Activated CD8-positive, alpha-beta memory T cell treated with anti-CD3 and anti-CD28 coated beads, Interleukin-2, amount 50 U/mL, for 24 hours (primary cell): ENCODE data around the gene CES4A.
A peak's percentile ranks its signal among the peaks of the same experiment; 100 is the strongest.
"Not testable (repeated sequence)": the region's sequence is repeated elsewhere in the genome, so short reads cannot be mapped to it uniquely, and the experiment has no call there.

Source experiments
- DNase-seq: peaks from one replicate; pipeline ENCODE4 v3.0.0-alpha.2; 2020; ENCODE audit errors: extremely low read depth

The CES4A gene

GRCh38 chr16:66955363-66956153 lies 32.8 kb upstream of the CES4A start:
- not testable (repeated sequence) for DNase-seq

DNA sequence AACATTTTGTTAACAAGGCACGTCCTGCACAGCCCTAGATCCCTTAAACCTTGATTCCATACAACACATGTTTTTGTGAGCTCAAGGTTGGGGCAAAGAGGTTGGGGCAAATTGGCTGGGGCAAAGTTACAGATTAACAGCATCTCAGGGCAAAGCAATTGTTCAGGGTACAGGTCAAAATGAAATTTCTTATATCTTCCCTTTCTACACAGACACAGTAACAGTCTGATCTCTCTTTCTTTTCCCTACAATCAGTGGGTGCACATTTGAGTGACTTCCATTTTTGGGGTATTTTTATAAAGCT lies 32.3 kb upstream of the CES4A start:
- not testable (repeated sequence) for DNase-seq

DNA sequence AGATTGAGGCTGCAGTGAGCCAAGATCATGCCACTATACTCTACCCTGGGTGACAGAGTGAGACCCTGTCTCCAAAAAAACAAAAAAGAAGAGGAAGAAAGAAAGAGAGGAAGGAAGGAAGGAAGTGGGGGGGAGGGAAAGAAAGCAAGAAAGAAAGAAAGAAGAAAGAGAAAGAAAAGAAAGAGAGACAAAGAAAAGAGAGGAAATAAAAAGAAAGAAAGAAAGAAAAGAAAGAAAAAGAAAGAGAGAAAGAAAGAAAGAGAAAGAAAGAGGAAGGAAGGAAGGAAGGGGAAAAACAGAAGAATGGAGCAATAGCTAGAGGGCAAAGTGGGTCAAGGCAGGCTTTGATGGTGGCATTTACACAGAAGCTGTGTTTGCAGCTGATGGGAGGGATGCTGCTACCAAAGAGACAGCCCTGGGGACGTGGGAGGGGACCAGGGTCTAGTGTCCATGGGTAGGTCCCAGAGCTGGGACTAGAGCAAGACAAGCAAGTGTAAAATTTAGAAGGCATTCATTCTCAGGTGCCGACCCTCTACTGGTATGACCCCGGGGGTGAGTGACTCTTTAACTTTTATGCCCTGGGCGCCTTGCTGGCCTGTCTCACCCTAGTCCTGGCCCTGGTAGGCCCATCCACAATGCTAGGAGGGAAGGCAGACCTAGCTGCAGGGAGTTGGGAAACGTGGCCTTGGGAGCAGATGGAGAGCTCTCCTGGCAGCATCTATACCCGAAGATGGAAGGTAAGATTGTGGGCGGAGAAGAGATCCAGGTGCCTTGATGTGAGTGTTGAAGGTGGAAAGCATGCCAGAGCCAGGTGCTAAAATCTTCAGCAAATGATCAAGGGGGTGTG lies 29.3 kb upstream of the CES4A start:
- DNase-seq = no peak

DNA sequence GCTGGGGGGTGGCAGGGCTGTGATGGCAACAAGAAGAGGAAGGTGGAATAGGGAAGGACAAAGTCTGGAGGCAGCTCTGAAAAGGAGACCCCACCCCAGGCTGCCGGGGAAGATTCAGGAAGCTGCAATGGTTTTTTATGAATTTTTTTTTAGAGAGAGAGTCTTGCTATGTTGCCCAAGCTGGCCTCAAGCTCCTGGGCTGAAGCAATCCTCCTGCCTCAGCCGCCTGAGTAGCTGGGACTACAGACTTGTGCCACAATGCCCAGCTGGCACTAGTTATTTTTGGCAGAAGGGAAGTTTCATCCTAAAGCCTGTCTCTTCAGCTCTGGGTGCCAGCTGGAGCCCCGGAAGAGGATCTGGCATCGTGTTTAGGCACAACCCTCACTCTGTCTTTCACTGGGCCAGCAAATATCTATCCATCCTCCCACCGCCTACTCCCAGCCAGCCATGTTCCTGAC lies 28.7 kb upstream of the CES4A start:
- DNase-seq = no peak

GRCh38 chr16:66960270-66960669 lies 28.1 kb upstream of the CES4A start:
- DNase-seq = no peak

GRCh38 chr16:66961065-66961744 lies 27.2 kb upstream of the CES4A start, which contains the start of gene CES3:
Gene CES3 (plus strand): TSS chr16:66961266. CDS start chr16:66961308, 42 bp downstream.
- DNase-seq = no peak

DNA sequence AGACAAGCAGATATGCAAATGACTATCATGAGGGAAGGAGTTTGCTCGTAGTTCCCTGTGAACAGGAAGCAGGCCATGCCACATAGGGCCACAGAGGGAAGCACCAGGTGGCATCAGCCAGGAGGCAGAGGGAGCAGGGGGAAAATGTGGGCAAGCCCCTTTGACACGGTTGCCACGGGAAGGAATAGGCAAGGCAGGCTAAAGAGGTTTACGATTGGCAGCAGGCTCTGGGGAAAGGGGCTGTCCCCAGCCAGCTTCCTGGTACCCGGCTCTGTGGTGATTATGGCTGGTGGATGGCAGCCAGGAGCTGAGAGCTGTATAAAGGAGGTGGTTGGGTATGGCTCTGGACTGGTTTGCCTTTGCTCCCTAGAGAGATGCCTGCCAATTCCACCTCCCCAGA lies 26.5 kb upstream of the CES4A start:
- DNase-seq = no peak

GRCh38 chr16:66964049-66964448 lies 24.3 kb upstream of the CES4A start:
- DNase-seq = no peak

GRCh38 chr16:66968847-66969246 lies 19.5 kb upstream of the CES4A start:
- DNase-seq = no peak

- DNase-seq = no peak
Observed at GRCh38 chr16:66970775-66971720, 17.3 kb upstream of the CES4A start.

DNA sequence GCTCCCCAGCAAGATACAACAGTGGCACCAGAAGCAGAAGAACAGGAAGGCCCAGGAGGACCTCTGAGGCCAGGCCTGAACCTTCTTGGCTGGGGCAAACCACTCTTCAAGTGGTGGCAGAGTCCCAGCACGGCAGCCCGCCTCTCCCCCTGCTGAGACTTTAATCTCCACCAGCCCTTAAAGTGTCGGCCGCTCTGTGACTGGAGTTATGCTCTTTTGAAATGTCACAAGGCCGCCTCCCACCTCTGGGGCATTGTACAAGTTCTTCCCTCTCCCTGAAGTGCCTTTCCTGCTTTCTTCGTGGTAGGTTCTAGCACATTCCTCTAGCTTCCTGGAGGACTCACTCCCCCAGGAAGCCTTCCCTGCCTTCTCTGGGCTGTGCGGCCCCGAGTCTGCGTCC lies 15.4 kb upstream of the CES4A start:
- no peak for DNase-seq

DNA sequence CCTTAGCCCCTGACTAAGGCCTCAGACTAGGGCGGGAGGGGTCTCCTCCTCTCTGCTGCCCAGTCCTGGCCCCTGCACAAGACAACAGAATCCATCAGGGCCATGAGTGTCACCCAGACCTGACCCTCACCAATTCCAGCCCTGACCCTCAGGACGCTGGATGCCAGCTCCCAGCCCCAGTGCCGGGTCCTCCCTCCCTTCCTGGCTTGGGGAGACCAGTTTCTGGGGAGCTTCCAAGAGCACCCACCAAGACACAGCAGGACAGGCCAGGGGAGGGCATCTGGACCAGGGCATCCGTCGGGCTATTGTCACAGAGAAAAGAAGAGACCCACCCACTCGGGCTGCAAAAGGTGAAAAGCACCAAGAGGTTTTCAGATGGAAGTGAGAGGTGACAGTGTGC lies 14.7 kb upstream of the CES4A start:
- DNase-seq = no peak

GRCh38 chr16:66974156-66974931 lies 14.0 kb upstream of the CES4A start:
- DNase-seq = not testable (repeated sequence)

DNA sequence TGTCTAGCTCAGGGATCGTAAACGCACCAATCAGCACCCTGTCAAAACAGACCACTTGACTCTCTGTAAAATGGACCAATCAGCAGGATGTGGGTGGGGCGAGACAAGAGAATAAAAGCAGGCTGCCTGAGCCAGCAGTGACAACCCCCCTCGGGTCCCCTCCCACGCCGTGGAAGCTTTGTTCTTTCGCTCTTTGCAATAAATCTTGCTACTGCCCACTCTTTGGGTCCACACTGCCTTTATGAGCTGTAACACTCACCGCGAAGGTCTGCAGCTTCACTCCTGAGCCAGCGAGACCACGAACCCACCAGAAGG lies 13.5 kb upstream of the CES4A start:
- not testable (repeated sequence) for DNase-seq

- DNase-seq = no peak
Observed at GRCh38 chr16:66975302-66975893, 13.0 kb upstream of the CES4A start.

GRCh38 chr16:66976746-66977145 lies 11.6 kb upstream of the CES4A start:
- DNase-seq = no peak

GRCh38 chr16:66977341-66978113 lies 10.9 kb upstream of the CES4A start:
- DNase-seq = peak; percentile 81

DNA sequence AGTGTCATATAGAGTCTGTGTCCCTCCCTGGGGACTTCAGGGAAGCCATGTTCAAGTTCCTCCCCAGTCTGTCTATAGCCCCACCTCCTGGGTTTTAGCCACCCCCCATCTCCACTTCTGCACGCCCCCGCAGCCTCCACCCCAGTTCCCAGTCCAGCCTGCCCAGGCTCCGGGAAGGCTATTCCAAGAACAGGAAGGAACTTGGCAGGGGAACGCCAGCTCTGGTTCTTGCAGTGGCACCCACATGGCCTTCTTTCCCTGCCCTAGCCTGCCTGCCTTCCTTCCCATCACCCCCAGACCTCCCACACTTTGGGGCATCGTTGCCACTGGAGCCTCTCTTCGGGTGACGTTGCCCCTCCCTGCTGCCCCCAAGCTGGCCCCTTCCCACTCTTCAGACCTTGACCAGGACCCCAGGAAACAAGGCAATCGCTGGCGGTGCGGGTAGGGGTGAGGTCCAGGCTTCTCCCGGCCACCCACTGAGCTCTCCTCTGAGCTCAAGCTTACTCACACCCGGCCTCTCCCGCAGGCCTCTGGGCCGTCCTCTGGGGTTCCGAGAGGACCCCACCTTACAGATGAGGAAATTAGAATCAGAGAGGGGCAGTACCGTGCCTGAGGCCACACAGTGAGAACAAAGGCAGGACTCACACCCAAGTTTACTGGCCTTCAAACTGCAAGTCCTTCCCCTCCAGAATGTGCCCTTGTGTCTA lies 9.2 kb upstream of the CES4A start:
- DNase-seq = no peak

DNA sequence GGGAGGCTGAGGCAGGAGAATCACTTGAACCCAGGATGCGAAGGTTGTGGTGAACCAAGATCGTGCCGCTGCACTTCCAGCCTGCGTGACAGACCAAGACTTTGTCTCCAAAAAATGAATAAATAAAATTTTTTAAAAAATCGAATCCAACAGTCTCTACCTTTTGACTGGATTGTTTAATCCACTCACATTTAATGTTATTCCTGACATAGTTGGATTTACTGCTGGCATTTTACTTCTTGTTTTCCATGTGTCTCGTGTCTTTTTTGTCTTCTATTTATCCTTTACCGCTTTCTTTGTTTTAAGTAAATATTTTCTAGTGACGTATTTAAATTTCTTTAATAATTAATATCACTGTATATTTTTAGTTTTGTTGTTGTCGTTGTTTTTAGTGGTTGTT lies 5.4 kb upstream of the CES4A start:
- no peak for DNase-seq
